ENCODE results near the gene STX1B. TPM values are rescaled to one million over a fixed set of nuclear protein-coding genes. Genes with fewer than 3 reads are reported as not detected.

The STX1B gene
- total RNA-seq, 1 donor, result 2.1 TPM

DNA sequence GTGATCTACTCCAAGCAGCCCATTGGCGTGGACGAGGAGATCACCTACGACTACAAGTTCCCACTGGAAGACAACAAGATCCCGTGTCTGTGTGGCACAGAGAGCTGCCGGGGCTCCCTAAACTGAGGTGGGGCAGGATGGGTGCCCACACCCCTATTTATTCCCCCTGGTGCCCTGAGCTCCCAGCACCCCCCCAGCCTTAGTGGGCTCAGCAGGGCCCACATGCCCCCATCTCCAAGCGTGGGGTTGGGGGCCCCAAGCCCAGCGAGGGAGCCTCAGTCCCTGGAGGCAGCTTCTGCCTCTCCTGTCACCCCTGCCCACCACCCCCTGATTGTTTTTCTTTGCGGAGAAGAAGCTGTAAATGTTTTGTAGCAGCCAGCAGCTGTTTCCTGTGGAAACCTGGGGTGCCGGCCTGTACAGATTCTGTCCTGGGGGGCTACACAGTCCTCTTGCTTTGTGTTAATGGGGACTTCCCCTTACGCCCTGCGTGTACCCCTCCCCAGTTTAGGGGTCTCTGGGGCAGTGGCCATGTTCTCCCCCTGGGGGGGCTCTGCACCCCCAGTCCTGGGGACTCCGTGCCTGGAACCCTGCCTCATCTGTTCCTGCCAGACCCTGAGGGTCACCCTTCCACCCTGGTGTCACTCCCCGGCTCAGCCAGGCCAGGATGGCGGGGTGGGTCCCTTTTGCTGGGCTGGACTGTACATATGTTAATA is 26.4 kb downstream of the STX1B start:
- TF ChIP-seq, protein P1, sequence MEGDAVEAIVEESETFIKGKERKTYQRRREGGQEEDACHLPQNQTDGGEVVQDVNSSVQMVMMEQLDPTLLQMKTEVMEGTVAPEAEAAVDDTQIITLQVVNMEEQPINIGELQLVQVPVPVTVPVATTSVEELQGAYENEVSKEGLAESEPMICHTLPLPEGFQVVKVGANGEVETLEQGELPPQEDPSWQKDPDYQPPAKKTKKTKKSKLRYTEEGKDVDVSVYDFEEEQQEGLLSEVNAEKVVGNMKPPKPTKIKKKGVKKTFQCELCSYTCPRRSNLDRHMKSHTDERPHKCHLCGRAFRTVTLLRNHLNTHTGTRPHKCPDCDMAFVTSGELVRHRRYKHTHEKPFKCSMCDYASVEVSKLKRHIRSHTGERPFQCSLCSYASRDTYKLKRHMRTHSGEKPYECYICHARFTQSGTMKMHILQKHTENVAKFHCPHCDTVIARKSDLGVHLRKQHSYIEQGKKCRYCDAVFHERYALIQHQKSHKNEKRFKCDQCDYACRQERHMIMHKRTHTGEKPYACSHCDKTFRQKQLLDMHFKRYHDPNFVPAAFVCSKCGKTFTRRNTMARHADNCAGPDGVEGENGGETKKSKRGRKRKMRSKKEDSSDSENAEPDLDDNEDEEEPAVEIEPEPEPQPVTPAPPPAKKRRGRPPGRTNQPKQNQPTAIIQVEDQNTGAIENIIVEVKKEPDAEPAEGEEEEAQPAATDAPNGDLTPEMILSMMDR (IDR thresholded peaks at IDR 0.05; ENCODE audit: insufficient read depth, low read length), result no peak
- DNase-seq (ENCODE audit: low read depth), result no peak
- no peak overlapping the region for H3K4me3 ChIP-seq (ENCODE audit: low read depth, low read length)

DNA sequence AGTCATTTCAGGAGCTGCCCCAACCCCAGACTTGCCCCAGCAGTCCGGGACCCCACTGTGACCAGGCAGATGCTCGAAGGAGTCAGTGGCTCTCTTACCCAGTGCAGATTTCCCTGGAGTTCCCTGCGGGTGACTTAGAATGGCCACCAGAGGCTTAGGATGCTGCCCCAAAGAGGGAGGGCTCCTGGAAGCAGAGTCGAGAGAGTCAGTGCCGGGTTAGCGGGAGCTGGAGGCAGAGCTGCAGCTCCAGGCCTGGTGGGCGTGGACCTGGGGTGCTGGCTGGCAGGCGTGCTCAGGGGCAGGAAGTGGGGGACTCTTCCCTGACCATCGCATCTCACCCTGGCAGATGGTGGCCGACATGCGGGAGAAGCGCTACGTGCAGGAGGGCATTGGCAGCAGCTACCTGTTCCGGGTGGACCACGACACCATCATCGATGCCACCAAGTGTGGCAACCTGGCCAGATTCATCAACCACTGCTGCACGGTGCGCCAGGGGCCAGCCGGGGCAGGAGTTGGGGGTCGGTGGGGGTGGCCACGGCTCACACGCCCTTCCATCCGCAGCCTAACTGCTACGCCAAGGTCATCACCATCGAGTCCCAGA is 27.0 kb downstream of the STX1B start:
- TF ChIP-seq, protein P1 (IDR thresholded peaks at IDR 0.05; ENCODE audit: insufficient read depth, low read length), result no peak
- DNase-seq (ENCODE audit: low read depth), result no peak
- no peak overlapping the region for H3K4me3 ChIP-seq (ENCODE audit: low read depth, low read length)

DNA sequence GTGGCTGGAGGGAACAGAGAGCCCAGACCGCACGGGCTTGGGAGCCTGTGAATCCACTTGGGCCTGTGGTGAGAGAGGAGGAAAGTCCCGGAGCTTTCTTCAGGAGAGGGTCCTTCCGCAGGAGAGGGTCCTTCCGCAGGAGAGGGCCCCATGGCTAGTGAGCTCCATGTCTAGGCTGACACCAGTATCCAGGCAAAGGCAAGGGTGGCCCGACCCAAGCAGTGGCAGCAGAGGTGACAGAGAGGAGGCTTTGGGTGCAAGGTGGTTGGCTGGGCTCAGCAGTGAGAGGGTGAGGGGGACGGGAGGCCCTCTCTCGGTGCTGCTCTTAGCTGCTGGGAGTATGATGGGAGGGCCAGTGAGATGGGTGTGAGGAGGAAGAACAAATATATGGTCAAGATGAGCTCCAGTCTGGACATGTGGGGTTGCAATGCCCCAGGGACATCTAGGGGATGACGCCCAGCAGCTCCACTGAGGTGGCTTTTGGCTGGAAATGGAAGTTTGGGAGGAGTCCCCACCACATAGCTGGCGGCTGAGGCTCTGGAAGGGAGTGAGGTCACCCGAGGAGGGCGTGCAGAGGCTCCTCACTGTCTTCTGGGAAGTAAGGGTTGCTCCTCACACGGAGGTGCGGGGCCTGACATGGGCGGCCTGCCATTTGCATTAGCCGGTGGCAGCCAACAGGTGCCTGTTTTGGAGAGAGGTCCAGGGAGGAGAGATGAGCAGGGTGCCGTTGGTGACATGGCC is 27.7 kb downstream of the STX1B start:
- peak; percentile 69 for DNase-seq (ENCODE audit: low read depth)

DNA sequence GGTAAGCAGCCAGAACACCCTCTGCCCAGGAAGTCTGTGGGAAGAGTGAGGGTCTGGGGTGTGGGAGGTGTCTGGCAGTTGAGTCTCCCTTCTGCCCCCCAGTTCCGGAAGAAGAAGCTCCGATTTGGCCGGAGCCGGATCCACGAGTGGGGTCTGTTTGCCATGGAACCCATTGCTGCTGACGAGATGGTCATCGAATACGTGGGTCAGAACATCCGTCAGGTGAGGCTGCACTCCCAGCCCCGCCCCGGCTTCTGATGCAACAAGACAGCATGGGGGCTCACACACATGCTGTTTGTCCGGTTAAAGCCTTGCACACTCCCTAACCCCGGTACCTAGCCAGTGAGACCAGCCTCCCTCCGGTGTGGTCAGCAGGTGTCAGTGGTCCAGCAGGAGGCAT is 29.5 kb downstream of the STX1B start:
- TF ChIP-seq, protein P1 (IDR thresholded peaks at IDR 0.05; ENCODE audit: insufficient read depth, low read length), result no peak

More for the DNA sequence above, 27.7 kb downstream of the STX1B start:
- TF ChIP-seq, protein P1 (IDR thresholded peaks at IDR 0.05; ENCODE audit: insufficient read depth, low read length), result no peak
- no peak overlapping the region for H3K4me3 ChIP-seq (ENCODE audit: low read depth, low read length)

GRCh38 chr16:30980434-30980833 is 30.0 kb downstream of the STX1B start:
- H3K4me3 ChIP-seq (ENCODE audit: low read depth, low read length), result no peak overlapping the region
- DNase-seq (ENCODE audit: low read depth), result no peak
- TF ChIP-seq, protein P1 (IDR thresholded peaks at IDR 0.05; ENCODE audit: insufficient read depth, low read length), result no peak

More for the DNA sequence above, 29.5 kb downstream of the STX1B start:
- H3K4me3 ChIP-seq (ENCODE audit: low read depth, low read length), result no peak overlapping the region
- no peak for DNase-seq (ENCODE audit: low read depth)

DNA sequence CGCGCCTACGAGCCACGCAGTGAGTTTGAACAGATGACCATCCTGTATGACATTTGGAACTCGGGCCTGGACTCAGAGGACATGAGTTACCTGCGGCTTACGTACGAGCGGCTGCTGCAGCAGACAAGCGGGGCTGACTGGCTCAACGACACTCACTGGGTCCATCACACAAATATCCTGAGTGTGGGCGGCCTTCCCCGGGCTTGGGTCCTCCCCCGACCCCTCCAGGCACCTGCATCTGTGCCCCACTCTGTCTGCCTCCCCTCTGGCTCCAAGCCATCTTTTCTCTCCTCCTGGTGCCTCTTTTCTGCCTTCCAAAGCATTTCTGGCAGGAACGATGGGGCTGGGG is 30.4 kb downstream of the STX1B start:
- no peak for DNase-seq (ENCODE audit: low read depth)
- no peak overlapping the region for H3K4me3 ChIP-seq (ENCODE audit: low read depth, low read length)
- TF ChIP-seq, protein P1 (IDR thresholded peaks at IDR 0.05; ENCODE audit: insufficient read depth, low read length), result no peak
